ENCODE data around the gene PSTPIP2. TPM values are rescaled to one million over a fixed set of nuclear protein-coding genes. Genes with fewer than 3 reads are reported as not detected.

The PSTPIP2 gene
- total and polyA plus RNA-seq, 2 donors (not counting 3 experiments of a cell fraction or from before 2014, with no cell fraction given) = 1.6 to 4.9 TPM

GRCh38 chr18:45938488-45938935 is 133.5 kb downstream of the PSTPIP2 start:
- no TSS peak for BruUV-seq (replicated peaks)
- H3K4me3 ChIP-seq (replicated peaks in 1 of 3; ENCODE audit: insufficient read depth in 1 of 3, low read depth in 1 of 3, low read length in 3 of 3) = no peak overlapping the region
- H3K27ac ChIP-seq (ENCODE audit: insufficient read depth, low read depth, low read length) = no peak overlapping the region
- ChIA-PET POLR2A (interaction anchor here (0.7 kb wide), 1 partner anchor 135 kb away, joined by 6 read pairs; no protein-coding TSS in a partner anchor), CTCF (interaction anchor here (1.2 kb wide), 1 partner anchor 135 kb away, joined by 4 read pairs; no protein-coding TSS in a partner anchor)
- no peaks in the 10 kb centered on the region for H3K27me3 ChIP-seq (ENCODE audit: control insufficient read depth in 2 of 2, insufficient read depth in 2 of 2, low read length in 2 of 2)
- intact Hi-C loops (cut with micrococcal nuclease) = no loop called here
- H4K20me1 ChIP-seq (replicated peaks; ENCODE audit: control insufficient read depth, extremely low read depth, insufficient read depth, low read length) = no peaks in the 10 kb centered on the region
- H3K36me3 ChIP-seq (ENCODE audit: control insufficient read depth in 2 of 2, extremely low read depth in 1 of 2, insufficient read depth in 2 of 2, low read length in 2 of 2) = peaks cover 8 to 9% of the 10 kb centered on the region in 2 experiments
- no peaks in the 10 kb centered on the region for H3K9me1 ChIP-seq (replicated peaks; ENCODE audit: control insufficient read depth, extremely low read depth, insufficient read depth, low read length)
- no peak overlapping the region for H3K4me2 ChIP-seq (ENCODE audit: insufficient read depth, low read length)
- DNase-seq (ENCODE audit: low read depth, low spot score) (no peak), FAIRE-seq (no peak)
- H3K9ac ChIP-seq (replicated peaks; ENCODE audit: extremely low read depth, insufficient read depth, low read length) = no peak overlapping the region
- dilution Hi-C loops (cut with MboI; ENCODE audit: extremely low pct_ligation_motif_present, low sequenced_read_pairs) = no loop called here
- no peaks in the 10 kb centered on the region for H3K79me2 ChIP-seq (ENCODE audit: control insufficient read depth, insufficient read depth, low read length)
- no peaks in the 10 kb centered on the region for H3K4me1 ChIP-seq (ENCODE audit: control insufficient read depth, extremely low read depth, insufficient read depth, low read length)
- H2AFZ ChIP-seq (ENCODE audit: low read depth, low read length) = no peak overlapping the region
- TF ChIP-seq GATA2 (IDR thresholded peaks at IDR 0.05; ENCODE audit: insufficient read depth, insufficient read length, low read depth, low read length) (no peak), CTCF (IDR thresholded peaks at IDR 0.05; ENCODE audit: extremely low read depth in 1 of 2, insufficient read depth in 1 of 2, low read depth in 1 of 2, low read length in 2 of 2) (no peak), MAX (IDR thresholded peaks at IDR 0.05; ENCODE audit: insufficient read depth, insufficient read length) (no peak), JUN (IDR thresholded peaks at IDR 0.05; ENCODE audit: borderline replicate concordance, insufficient read depth, insufficient read length, low read depth) (no peak), EZH2 (IDR thresholded peaks at IDR 0.05; ENCODE audit: borderline replicate concordance, low read depth, low read length, severe bottlenecking) (no peak), POLR2AphosphoS5 (IDR thresholded peaks at IDR 0.05; ENCODE audit: insufficient read depth, low read depth, low read length) (no peak), FOS (IDR thresholded peaks at IDR 0.05; ENCODE audit: borderline replicate concordance, insufficient read depth, low read length) (no peak), POLR2A (IDR thresholded peaks at IDR 0.05; ENCODE audit: low read depth, low read length) (no peak), MYC (IDR thresholded peaks at IDR 0.05; ENCODE audit: low read depth, low read length) (no peak)
- no peaks in the 10 kb centered on the region for H3K9me3 ChIP-seq (replicated peaks; ENCODE audit: control insufficient read depth, insufficient read depth, low read length)

Measured in endothelial cell of umbilical vein (primary cell).